Measurements from ENCODE around the gene TNFSF13. TPM values are rescaled to one million over a fixed set of nuclear protein-coding genes. Genes with fewer than 3 reads are reported as not detected.

Gene TNFSF13
- total RNA-seq, 2 donors from 2014 or later, result 11.9 to 18.8 TPM

DNA sequence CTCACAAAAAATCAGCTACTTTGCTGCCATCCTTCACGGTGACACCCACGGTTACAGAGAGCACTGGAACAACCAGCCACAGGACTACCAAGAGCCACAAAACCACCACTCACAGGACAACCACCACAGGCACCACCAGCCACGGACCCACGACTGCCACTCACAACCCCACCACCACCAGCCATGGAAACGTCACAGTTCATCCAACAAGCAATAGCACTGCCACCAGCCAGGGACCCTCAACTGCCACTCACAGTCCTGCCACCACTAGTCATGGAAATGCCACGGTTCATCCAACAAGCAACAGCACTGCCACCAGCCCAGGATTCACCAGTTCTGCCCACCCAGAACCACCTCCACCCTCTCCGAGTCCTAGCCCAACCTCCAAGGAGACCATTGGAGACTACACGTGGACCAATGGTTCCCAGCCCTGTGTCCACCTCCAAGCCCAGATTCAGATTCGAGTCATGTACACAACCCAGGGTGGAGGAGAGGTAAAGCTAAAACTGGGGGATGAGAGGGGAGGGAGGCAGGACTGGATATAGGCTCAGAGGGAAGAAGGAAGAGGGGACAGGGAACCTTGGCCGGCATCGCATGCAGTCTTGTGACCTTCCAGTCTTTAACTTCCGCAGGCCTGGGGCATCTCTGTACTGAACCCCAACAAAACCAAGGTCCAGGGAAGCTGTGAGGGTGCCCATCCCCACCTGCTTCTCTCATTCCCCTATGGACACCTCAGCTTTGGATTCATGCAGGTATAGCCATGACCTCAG, 21.5 kb downstream of the TNFSF13 start:
- Histone ChIP-seq H3K4me1 (peaks cover 55% of the 10 kb centered on the region), H3K4me3 (no peak overlapping the region), H3K9me3 (no peaks in the 10 kb centered on the region), H3K27me3 (no peaks in the 10 kb centered on the region), H3K27ac (peak overlapping the region; percentile 55 to 84 (median 72)), H3K36me3 (replicated peaks in 1 of 2; ENCODE audit: insufficient read depth in 1 of 2, low read depth in 2 of 2) (peaks cover 28 to 31% of the 10 kb centered on the region in 2 donors)
- DNase-seq (peak in 1 of 4 donors; percentile 31), ATAC-seq (no peak)
- WGBS, 2 donors, result 50 to 61% methylated on average over 7 to 12 of the region's 12 CpGs
- TF ChIP-seq POLR2A (IDR thresholded peaks at IDR 0.05), result no peak
- TF ChIP-seq, protein P1, sequence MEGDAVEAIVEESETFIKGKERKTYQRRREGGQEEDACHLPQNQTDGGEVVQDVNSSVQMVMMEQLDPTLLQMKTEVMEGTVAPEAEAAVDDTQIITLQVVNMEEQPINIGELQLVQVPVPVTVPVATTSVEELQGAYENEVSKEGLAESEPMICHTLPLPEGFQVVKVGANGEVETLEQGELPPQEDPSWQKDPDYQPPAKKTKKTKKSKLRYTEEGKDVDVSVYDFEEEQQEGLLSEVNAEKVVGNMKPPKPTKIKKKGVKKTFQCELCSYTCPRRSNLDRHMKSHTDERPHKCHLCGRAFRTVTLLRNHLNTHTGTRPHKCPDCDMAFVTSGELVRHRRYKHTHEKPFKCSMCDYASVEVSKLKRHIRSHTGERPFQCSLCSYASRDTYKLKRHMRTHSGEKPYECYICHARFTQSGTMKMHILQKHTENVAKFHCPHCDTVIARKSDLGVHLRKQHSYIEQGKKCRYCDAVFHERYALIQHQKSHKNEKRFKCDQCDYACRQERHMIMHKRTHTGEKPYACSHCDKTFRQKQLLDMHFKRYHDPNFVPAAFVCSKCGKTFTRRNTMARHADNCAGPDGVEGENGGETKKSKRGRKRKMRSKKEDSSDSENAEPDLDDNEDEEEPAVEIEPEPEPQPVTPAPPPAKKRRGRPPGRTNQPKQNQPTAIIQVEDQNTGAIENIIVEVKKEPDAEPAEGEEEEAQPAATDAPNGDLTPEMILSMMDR (IDR thresholded peaks at IDR 0.05), result no peak
- intact Hi-C loops (cut with DNase I), result no loop called here

DNA sequence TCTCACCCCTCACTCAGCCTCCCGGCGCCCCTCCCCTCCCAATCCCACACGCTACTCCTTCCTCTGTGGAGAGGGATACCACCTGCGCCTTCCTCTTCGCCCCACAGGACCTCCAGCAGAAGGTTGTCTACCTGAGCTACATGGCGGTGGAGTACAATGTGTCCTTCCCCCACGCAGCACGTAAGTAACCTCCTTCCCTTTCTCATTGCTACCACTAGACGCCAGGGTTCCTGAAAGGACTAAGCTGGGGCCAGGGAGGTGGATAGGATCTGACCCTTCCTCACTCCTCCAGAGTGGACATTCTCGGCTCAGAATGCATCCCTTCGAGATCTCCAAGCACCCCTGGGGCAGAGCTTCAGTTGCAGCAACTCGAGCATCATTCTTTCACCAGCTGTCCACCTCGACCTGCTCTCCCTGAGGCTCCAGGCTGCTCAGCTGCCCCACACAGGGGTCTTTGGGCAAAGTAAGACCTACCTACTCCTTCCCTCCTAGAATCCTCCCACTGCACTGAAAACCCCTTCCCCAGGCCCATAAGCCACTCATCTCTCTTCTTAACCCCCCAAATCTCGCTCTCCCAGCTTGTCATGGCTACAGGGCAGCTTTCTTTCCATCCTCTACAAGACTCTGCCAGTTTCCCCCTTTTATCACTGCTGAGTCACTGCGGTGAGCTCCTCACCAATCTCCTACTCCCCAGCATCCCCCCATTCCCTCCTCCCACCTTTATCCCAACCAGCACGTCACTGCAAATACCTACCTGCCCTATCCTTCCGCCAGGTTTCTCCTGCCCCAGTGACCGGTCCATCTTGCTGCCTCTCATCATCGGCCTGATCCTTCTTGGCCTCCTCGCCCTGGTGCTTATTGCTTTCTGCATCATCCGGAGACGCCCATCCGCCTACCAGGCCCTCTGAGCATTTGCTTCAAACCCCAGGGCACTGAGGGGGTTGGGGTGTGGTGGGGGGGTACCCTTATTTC, 22.3 kb downstream of the TNFSF13 start:
- intact Hi-C loops (cut with DNase I), result no loop called here
- H3K27me3 ChIP-seq, result no peaks in the 10 kb centered on the region
- H3K9me3 ChIP-seq, result no peaks in the 10 kb centered on the region
- H3K27ac ChIP-seq, result peak overlapping the region in 3 of 4 donors; percentile 64 to 84 (median 79)
- no peak for ATAC-seq
- no peak for DNase-seq
- peaks cover 22 to 23% of the 10 kb centered on the region in 2 donors for H3K36me3 ChIP-seq (replicated peaks in 1 of 2; ENCODE audit: insufficient read depth in 1 of 2, low read depth in 2 of 2)
- H3K4me1 ChIP-seq, result peaks cover 52% of the 10 kb centered on the region
- TF ChIP-seq, protein P1 (IDR thresholded peaks at IDR 0.05), result no peak
- TF ChIP-seq POLR2A (IDR thresholded peaks at IDR 0.05), result no peak
- 73 to 84% methylated on average over 23 of the region's 23 CpGs for WGBS, 2 donors
- no peak overlapping the region for H3K4me3 ChIP-seq

DNA sequence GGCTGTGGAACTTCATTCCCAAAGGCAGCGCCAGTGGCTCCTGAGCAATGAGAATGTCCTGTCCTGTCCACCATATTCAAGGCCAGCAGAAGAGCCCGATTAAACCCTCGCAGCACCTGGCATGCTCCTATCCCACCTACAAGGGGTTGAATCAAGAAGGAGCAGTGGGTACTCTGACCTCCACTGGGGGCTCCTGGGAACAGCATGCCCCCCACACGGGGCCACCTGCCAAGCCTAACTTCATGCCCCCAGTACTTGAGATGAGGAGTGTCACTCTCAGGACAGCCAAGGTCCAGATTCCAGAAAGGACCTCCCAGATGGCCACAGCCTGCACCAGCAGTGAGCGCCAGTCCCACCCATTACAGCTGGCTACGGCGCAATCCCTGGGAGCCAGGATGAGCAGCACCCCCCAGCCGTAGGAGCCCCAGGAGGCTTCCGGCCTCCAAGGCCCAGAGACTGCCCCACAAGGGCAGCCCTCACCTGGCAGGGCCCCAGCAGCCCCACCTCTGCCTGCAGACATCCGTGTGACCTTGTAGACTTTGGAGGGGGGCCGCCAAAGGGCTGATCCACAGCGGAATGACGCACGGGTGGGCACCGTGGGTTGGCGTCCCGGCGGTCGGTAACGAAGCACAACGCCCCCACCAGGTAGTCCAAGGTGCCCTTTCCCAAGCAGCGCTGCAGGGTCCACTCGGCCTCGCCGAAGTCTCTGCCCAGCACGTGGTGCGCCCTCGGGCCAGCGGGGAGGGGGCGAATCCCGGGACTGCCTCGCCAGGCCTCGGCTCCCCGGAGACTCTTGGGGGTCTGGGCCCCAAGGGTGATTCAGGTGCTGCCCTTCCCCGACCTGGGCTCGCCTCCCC, 24.1 kb downstream of the TNFSF13 start:
- no peaks in the 10 kb centered on the region for H3K9me3 ChIP-seq
- TF ChIP-seq, protein P1 (IDR thresholded peaks at IDR 0.05), result no peak
- no peak for TF ChIP-seq POLR2A (IDR thresholded peaks at IDR 0.05)
- H3K27me3 ChIP-seq, result no peaks in the 10 kb centered on the region
- DNase-seq (peak in 2 of 4 donors; percentile 15 to 36), ATAC-seq (no peak)
- H3K27ac ChIP-seq, result peak overlapping the region; percentile 84 to 96 (median 94)
- peaks cover 49% of the 10 kb centered on the region for H3K4me1 ChIP-seq
- H3K36me3 ChIP-seq (replicated peaks in 1 of 2; ENCODE audit: insufficient read depth in 1 of 2, low read depth in 2 of 2), result peaks cover 7 to 9% of the 10 kb centered on the region in 2 donors
- intact Hi-C loops (cut with DNase I), result no loop called here
- 45 to 79% methylated on average over 4 to 33 of the region's 36 CpGs for WGBS, 2 donors
- no peak overlapping the region for H3K4me3 ChIP-seq

DNA sequence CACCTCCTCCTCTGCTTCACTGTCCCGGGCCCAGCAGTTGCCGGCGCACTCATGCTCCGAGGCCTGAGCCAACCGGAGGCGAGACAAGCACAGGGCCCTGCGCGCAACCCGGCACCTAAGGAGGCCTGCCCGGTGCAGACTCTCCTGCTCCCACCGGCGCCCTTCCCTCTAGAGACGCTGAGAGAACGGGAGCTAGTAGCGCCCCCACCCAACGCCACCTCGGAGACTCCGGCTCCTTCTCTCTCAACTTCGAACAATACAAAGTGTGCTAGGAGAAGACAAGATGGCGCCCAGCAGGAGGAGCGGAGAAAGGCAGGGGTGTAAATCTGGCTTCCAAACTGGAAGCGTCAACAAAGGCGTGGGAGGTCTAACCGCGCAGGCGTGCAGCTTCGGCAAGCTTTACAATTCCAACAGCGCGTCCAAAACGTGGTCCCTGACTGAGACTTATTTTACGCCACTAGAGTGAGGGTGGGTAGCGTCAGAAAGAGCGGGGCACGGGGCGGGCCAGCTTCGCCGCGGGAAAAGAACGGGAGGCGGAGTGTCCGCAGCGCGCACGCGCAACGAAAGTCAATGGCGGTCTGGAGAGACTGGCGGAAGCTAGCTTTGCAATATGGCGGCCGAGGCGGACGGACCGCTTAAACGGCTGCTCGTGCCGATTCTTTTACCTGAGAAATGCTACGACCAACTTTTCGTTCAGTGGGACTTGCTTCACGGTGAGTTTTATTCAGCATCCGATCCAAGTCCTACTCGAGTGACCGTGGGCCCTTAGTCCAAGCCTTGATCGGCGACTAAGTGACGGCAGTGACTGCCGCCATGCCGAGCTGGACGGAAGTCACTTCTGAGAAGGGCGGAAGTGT, 24.9 kb downstream of the TNFSF13 start, which contains the start of gene MPDU1:
MPDU1 (plus strand) TSS at position 600 of the 857 bp plus-strand sequence; CDS start at position 611, 11 bp downstream.
- ATAC-seq (peak; percentile 93), DNase-seq (peak; percentile 96 to 97 (median 96))
- intact Hi-C loops (cut with DNase I), result no loop called here
- Histone ChIP-seq H3K4me1 (peaks cover 49% of the 10 kb centered on the region), H3K27me3 (no peaks in the 10 kb centered on the region), H3K27ac (peak within 1 kb of the TSS; percentile 84 to 96 (median 94)), H3K36me3 (replicated peaks in 1 of 2; ENCODE audit: insufficient read depth in 1 of 2, low read depth in 2 of 2) (peaks cover 0 to 5% of the 10 kb centered on the region in 2 donors), H3K9me3 (no peaks in the 10 kb centered on the region), H3K4me3 (peak within 1 kb of the TSS; percentile 17 to 71)
- TF ChIP-seq POLR2A (IDR thresholded peaks at IDR 0.05), result peak; percentile 65 to 93 (median 89)
- TF ChIP-seq, protein P1 (IDR thresholded peaks at IDR 0.05), result peak in 2 of 7 experiments; percentile 9 to 23
- WGBS, 2 donors, result 14 to 20% methylated on average over 47 to 69 of the region's 69 CpGs
